Activated T-cell treated with anti-CD3 and anti-CD28 coated beads, Interleukin-2, amount 50 U/mL, for 72 hours (primary cell): ENCODE measurements around the gene SSRP1. TPM values are rescaled to one million over a fixed set of nuclear protein-coding genes. Genes with fewer than 3 reads are reported as not detected.
"Not testable (repeated sequence)": the region's sequence is repeated elsewhere in the genome, so short reads cannot be mapped to it uniquely, and the experiment has no call there.

Source experiments
- ATAC-seq, 2 donors: fragments of 150-1000 bp; cut with Tn5 transposase; replicated peaks in 1 of 2; 2 replicates each; pipeline ENCODE4 v1.10.0; 2021; ENCODE audit warnings: moderate library complexity in 2 of 2, mild to moderate bottlenecking in 1 of 2
- DNase-seq, 2 donors: peaks; one replicate each; pipeline ENCODE4 v3.0.0; 2021 to 2022; ENCODE audit warnings: mixed read lengths in 1 of 2
- H3K27ac Mint-ChIP-seq: one replicate; pipeline ENCODE4 v1.8.0; 2022; ENCODE audit warnings: mild to moderate bottlenecking, moderate library complexity, mixed read lengths
- H3K27me3 Mint-ChIP-seq: one replicate; pipeline ENCODE4 v1.8.0; 2022; ENCODE audit warnings: low read depth, mixed read lengths
- H3K36me3 Mint-ChIP-seq, 2 donors: one replicate each; pipeline ENCODE4 v1.8.0; 2022; ENCODE audit warnings: mixed read lengths in 2 of 2, mild to moderate bottlenecking in 1 of 2; ENCODE audit not compliant: insufficient read depth in 2 of 2
- H3K4me1 Mint-ChIP-seq: one replicate; pipeline ENCODE4 v1.8.0; 2022; ENCODE audit warnings: low read depth, mixed read lengths
- H3K4me3 Mint-ChIP-seq, 2 donors: one replicate each; pipeline ENCODE4 v1.8.0; 2022; ENCODE audit warnings: mild to moderate bottlenecking in 2 of 2, mixed read lengths in 2 of 2, moderate library complexity in 2 of 2
- H3K9me3 Mint-ChIP-seq, 2 donors: one replicate each; pipeline ENCODE4 v1.8.0; 2022; ENCODE audit warnings: mixed read lengths in 2 of 2
- total RNA-seq, 2 donors: library from RNA; stranded (reverse); gene quantifications; one replicate each; pipeline ENCODE4 v1.2.3, GENCODE V29; 2022

Gene SSRP1
- total RNA-seq, 2 donors from 2014 or later, result 213 to 254 TPM

DNA sequence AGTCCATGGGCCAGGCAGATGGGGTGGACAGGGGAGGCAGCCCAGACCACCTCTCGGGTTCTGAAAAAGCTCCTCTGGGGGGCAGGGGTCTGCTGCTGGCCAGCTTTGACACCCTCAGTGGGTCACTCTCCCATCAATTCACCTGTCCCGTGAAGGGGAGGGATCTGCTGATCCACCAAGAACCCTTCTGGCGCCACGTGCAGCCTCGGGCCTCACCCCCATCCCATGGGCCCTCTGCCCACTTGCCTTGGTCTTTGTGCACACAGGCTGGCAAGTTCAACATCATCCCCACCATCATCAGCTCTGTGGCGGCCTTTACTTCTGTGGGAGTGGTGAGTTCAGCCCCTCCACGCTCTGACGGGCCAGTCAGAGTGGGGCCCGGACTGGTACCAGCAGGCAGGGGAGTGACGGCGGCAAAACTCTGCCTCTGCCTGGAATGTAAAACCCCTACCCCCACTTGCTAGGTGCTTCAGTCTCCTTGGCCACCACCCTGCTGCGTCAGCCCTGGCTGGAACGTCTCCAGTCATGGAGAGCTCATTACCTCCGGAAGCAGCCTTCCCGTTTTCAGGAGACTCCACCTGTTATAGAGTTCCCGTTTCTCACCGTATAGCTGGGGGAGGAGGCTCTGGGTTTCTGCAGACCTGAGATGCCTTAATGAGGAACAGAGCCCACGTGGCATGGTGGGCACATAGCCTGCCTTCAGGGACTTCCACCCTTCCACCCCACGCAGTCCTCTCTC, 32.6 kb upstream of the SSRP1 start:
- Mint-ChIP-seq H3K27ac (no peak overlapping the region), H3K36me3 (no peaks in the 10 kb centered on the region), H3K27me3 (no peaks in the 10 kb centered on the region), H3K4me1 (no peaks in the 10 kb centered on the region), H3K4me3 (no peak overlapping the region), H3K9me3 (no peaks in the 10 kb centered on the region)
- no peak for ATAC-seq
- DNase-seq, result no peak

- ATAC-seq (no peak), DNase-seq (no peak)
- no peak overlapping the region for H3K27ac Mint-ChIP-seq
- H3K4me3 Mint-ChIP-seq, result no peak overlapping the region
- peaks cover 0 to 3% of the 10 kb centered on the region in 2 donors for H3K9me3 Mint-ChIP-seq
- no peaks in the 10 kb centered on the region for H3K4me1 Mint-ChIP-seq
- H3K36me3 Mint-ChIP-seq, result no peaks in the 10 kb centered on the region
- peaks cover 8% of the 10 kb centered on the region for H3K27me3 Mint-ChIP-seq
Measured at GRCh38 chr11:57364851-57365660, 29.4 kb upstream of the SSRP1 start.

DNA sequence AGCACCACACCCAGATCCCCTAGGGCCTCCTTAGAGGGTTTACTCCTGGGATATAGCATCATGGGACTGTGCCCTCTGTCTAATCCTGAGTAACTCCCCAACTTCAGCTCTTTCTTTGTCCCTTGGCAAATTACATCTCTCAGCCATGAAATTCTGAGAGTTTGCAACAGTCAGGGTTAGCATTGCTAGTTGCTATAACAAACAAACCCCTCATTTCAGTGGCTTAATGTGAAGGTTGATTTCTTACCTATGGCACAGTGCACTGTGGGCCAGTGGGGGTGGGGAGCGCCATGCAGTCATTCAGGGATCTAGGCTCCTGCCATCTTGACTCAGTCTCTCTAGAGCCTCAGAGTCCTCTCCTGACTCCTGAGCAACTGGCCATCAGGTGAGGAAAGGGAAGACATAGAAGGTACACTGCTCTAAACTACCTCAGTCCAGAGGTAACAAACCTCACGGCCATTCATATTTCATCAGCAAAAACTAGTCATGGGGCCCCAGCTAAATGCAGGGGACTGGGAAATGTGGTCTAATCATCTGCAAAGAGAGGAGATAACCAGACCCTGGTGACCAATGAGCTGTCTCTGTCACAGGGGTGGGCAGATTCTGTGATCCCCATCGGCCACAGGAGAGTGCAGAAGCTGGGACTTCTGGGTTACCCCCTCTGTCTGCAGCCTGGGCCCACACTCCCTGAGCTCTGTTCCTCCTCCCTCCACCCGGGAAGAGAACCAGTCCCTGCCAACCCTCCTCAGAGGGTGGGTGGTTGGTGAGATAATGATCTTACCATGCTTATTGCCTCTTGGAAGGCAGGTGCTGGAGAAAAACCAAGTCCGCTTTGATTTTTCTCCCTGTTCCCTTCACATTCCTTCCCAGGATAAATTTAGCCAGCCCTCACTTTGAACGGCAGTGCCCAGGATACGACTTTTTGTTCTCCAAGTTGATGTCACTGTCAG, 27.7 kb upstream of the SSRP1 start:
- H3K4me3 Mint-ChIP-seq, result no peak overlapping the region
- H3K4me1 Mint-ChIP-seq, result no peaks in the 10 kb centered on the region
- ATAC-seq (no peak), DNase-seq (no peak)
- H3K36me3 Mint-ChIP-seq, result no peaks in the 10 kb centered on the region
- peaks cover 8% of the 10 kb centered on the region for H3K27me3 Mint-ChIP-seq
- H3K9me3 Mint-ChIP-seq, result peaks cover 0 to 3% of the 10 kb centered on the region in 2 donors
- no peak overlapping the region for H3K27ac Mint-ChIP-seq

DNA sequence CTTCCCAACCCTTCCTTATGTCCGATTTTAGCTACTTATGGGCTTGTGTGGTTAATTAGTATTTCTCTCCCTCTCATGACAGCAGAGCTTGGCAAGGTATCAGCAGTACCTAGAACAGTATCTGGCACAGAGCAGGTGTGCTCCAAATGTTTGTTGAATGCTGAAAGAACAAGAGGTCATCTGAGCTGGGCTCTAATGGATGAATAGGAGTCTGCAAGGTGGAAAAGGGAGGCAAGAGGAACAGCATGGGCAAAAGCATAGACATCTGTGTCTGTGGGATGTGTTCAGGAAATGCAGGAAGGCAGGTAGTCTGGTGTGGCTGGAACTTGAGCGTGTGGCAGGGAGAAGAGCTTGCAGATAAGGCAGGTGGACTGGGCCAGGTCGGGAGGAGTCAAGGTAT, 26.2 kb upstream of the SSRP1 start:
- Mint-ChIP-seq H3K4me1 (no peaks in the 10 kb centered on the region), H3K27me3 (peaks cover 8% of the 10 kb centered on the region), H3K27ac (no peak overlapping the region), H3K9me3 (peaks cover 0 to 3% of the 10 kb centered on the region in 2 donors), H3K36me3 (no peaks in the 10 kb centered on the region), H3K4me3 (no peak overlapping the region)
- DNase-seq (no peak), ATAC-seq (no peak)

GRCh38 chr11:57361420-57361819, 25.7 kb upstream of the SSRP1 start:
- not testable (repeated sequence) for H3K4me3 Mint-ChIP-seq, H3K9me3 Mint-ChIP-seq, H3K36me3 Mint-ChIP-seq, H3K4me1 Mint-ChIP-seq, H3K27ac Mint-ChIP-seq, DNase-seq, ATAC-seq, H3K27me3 Mint-ChIP-seq

GRCh38 chr11:57360991-57361390, 25.3 kb upstream of the SSRP1 start:
- ATAC-seq (no peak), DNase-seq (no peak)
- Mint-ChIP-seq H3K27ac (no peak overlapping the region), H3K36me3 (no peaks in the 10 kb centered on the region), H3K4me3 (no peak overlapping the region), H3K27me3 (peaks cover 8% of the 10 kb centered on the region), H3K4me1 (no peaks in the 10 kb centered on the region), H3K9me3 (peaks cover 0 to 3% of the 10 kb centered on the region in 2 donors)

- Mint-ChIP-seq H3K4me3 (no peak overlapping the region), H3K9me3 (peaks cover 0 to 3% of the 10 kb centered on the region in 2 donors), H3K27me3 (peaks cover 8% of the 10 kb centered on the region), H3K36me3 (no peaks in the 10 kb centered on the region), H3K27ac (no peak overlapping the region), H3K4me1 (no peaks in the 10 kb centered on the region)
- no peak for DNase-seq
- ATAC-seq, result no peak
Measured at GRCh38 chr11:57359896-57360690, 24.4 kb upstream of the SSRP1 start.

- no peak overlapping the region for H3K4me3 Mint-ChIP-seq
- no peak for DNase-seq
- ATAC-seq, result no peak
- no peak overlapping the region for H3K27ac Mint-ChIP-seq
- no peaks in the 10 kb centered on the region for H3K36me3 Mint-ChIP-seq
- H3K27me3 Mint-ChIP-seq, result peaks cover 14% of the 10 kb centered on the region
- no peaks in the 10 kb centered on the region for H3K4me1 Mint-ChIP-seq
- peaks cover 0 to 3% of the 10 kb centered on the region in 2 donors for H3K9me3 Mint-ChIP-seq
Measured at GRCh38 chr11:57359396-57359795, 23.7 kb upstream of the SSRP1 start.

- Mint-ChIP-seq H3K9me3 (peaks cover 0 to 3% of the 10 kb centered on the region in 2 donors), H3K27ac (peak overlapping the region; percentile 36), H3K36me3 (no peaks in the 10 kb centered on the region), H3K27me3 (peaks cover 18% of the 10 kb centered on the region), H3K4me3 (no peak overlapping the region), H3K4me1 (no peaks in the 10 kb centered on the region)
- ATAC-seq (no peak), DNase-seq (no peak)
Measured at GRCh38 chr11:57358991-57359390, 23.3 kb upstream of the SSRP1 start.

DNA sequence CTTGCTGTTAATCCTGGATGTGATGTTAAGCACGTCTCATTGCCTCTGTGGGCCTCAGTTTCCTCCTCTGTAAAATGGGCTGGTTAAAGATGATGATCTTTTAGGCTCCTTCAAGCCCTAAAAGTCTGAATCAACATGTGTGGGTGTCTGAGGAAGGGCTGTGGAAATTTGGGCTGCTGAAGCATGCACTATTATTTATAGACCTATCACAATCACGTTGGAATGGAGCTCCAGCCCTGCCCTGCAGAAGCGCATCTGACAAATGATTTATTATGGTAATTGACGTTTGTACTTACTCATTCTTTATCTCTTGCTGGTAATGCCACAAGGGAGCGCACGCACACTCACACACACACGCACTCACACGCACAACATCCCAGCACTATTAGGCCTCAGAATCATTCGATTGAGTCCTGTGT, 22.9 kb upstream of the SSRP1 start:
- H3K36me3 Mint-ChIP-seq, result no peaks in the 10 kb centered on the region
- peaks cover 20% of the 10 kb centered on the region for H3K27me3 Mint-ChIP-seq
- H3K4me3 Mint-ChIP-seq, result no peak overlapping the region
- DNase-seq (no peak), ATAC-seq (no peak)
- H3K27ac Mint-ChIP-seq, result no peak overlapping the region
- H3K4me1 Mint-ChIP-seq, result no peaks in the 10 kb centered on the region
- peaks cover 0 to 3% of the 10 kb centered on the region in 2 donors for H3K9me3 Mint-ChIP-seq

DNA sequence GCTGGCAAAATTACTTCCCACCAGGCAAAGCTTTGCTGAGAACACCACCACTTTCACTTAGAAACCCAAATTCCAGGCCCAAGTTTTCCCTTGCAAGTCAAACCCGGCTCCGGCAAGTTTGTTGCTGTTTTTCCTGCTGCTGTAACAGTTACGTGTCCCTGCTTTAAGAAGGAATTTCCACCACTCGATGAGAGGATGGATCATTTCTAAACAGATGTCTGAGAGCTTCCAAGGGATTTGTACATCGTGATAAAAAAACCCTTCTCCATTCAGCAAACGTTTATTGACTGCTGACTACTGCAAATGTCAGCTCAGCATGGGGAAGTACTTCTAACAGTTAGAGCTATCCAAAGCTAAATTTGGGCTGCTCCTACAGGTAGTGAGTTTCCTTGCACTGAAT, 22.2 kb upstream of the SSRP1 start:
- Mint-ChIP-seq H3K36me3 (no peaks in the 10 kb centered on the region), H3K9me3 (peaks cover 0 to 3% of the 10 kb centered on the region in 2 donors), H3K27me3 (peaks cover 20% of the 10 kb centered on the region), H3K4me3 (no peak overlapping the region), H3K27ac (no peak overlapping the region), H3K4me1 (no peaks in the 10 kb centered on the region)
- ATAC-seq, result no peak
- no peak for DNase-seq

DNA sequence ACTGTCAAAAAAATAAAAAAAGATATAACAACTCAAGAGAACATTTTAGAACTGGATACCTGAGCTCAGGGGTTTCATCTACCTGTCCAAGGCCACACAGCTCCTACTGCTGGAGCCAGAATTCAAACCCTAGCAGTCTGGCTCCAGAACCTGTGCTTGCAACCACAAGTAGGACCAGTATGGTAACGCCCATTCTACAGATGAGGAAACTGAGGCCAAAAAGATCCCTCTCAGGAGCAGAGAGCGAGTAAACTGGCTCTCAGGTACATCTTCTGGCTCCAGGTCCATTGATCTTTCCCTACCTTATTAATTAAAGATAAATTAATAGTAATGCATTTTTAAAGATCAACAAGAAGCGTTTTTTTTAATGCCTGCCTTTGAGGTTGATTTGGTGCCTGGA, 21.6 kb upstream of the SSRP1 start:
- no peaks in the 10 kb centered on the region for H3K36me3 Mint-ChIP-seq
- no peak overlapping the region for H3K27ac Mint-ChIP-seq

More for the DNA sequence above, 21.6 kb upstream of the SSRP1 start:
- ATAC-seq (no peak), DNase-seq (no peak)
- Mint-ChIP-seq H3K4me1 (no peaks in the 10 kb centered on the region), H3K27me3 (peaks cover 19% of the 10 kb centered on the region), H3K9me3 (peaks cover 0 to 3% of the 10 kb centered on the region in 2 donors), H3K4me3 (no peak overlapping the region)
